Measurements from ENCODE around the gene FOXE3.
A peak's percentile ranks its signal among the peaks of the same experiment; 100 is the strongest.

Gene FOXE3

GRCh38 chr1:47405697-47406096, 10.4 kb upstream of the FOXE3 start:
- DNase-seq (ENCODE audit: low read depth in 2 of 2): no peak

GRCh38 chr1:47406966-47407365, 9.1 kb upstream of the FOXE3 start:
- DNase-seq (ENCODE audit: low read depth in 2 of 2): no peak

- DNase-seq (ENCODE audit: low read depth in 2 of 2): no peak
Measured at GRCh38 chr1:47407481-47407880, 8.6 kb upstream of the FOXE3 start.

- DNase-seq (ENCODE audit: low read depth in 2 of 2): no peak
Measured at GRCh38 chr1:47409311-47410067, 6.6 kb upstream of the FOXE3 start.

GRCh38 chr1:47410068-47410455, 6.0 kb upstream of the FOXE3 start:
- no peak for DNase-seq (ENCODE audit: low read depth in 2 of 2)

- DNase-seq (ENCODE audit: low read depth in 2 of 2): no peak
Measured at GRCh38 chr1:47411436-47411835, 4.6 kb upstream of the FOXE3 start.

- DNase-seq (ENCODE audit: low read depth in 2 of 2): no peak
Measured at GRCh38 chr1:47412437-47412836, 3.6 kb upstream of the FOXE3 start.

- no peak for DNase-seq (ENCODE audit: low read depth in 2 of 2)
Measured at GRCh38 chr1:47416319-47417169, 459 bp downstream of the FOXE3 start.

GRCh38 chr1:47417170-47418044, 1.3 kb downstream of the FOXE3 start:
- DNase-seq (ENCODE audit: low read depth in 2 of 2): no peak

GRCh38 chr1:47418122-47418521, 2.0 kb downstream of the FOXE3 start:
- DNase-seq (ENCODE audit: low read depth in 2 of 2): no peak

GRCh38 chr1:47418681-47419325, 2.7 kb downstream of the FOXE3 start:
- DNase-seq (ENCODE audit: low read depth in 2 of 2): no peak

GRCh38 chr1:47420547-47420946, 4.5 kb downstream of the FOXE3 start:
- DNase-seq (ENCODE audit: low read depth in 2 of 2): no peak

- DNase-seq (ENCODE audit: low read depth in 2 of 2): no peak
Measured at GRCh38 chr1:47423872-47424271, 7.8 kb downstream of the FOXE3 start.

- no peak for DNase-seq (ENCODE audit: low read depth in 2 of 2)
Measured at GRCh38 chr1:47424336-47424982, 8.4 kb downstream of the FOXE3 start.

- DNase-seq (ENCODE audit: low read depth in 2 of 2): no peak
Measured at GRCh38 chr1:47431534-47431933, 15.4 kb downstream of the FOXE3 start.

GRCh38 chr1:47432071-47433036, 16.3 kb downstream of the FOXE3 start:
- DNase-seq (ENCODE audit: low read depth in 2 of 2): peak in 1 of 2 donors; percentile 40

GRCh38 chr1:47433037-47433421, 16.9 kb downstream of the FOXE3 start:
- DNase-seq (ENCODE audit: low read depth in 2 of 2): no peak

GRCh38 chr1:47433477-47434050, 17.5 kb downstream of the FOXE3 start:
- no peak for DNase-seq (ENCODE audit: low read depth in 2 of 2)

- no peak for DNase-seq (ENCODE audit: low read depth in 2 of 2)
Measured at GRCh38 chr1:47434051-47434842, 18.2 kb downstream of the FOXE3 start.

Data from stimulated activated CD8-positive, alpha-beta memory T cell treated with anti-CD3 and anti-CD28 coated beads, Interleukin-15, amount 100 ng/mL, for 48 hours (primary cell).